Inflammatory macrophage treated with lipopolysaccharide for 4 hours (primary cell): Measurements from ENCODE around the gene WDR89.
"Not testable (repeated sequence)": the region's sequence is repeated elsewhere in the genome, so short reads cannot be mapped to it uniquely, and the experiment has no call there.

Experiments used
- DNase-seq: peaks from one replicate; pipeline ENCODE4 v3.0.0-alpha.2; 2020

The WDR89 gene, protein sequence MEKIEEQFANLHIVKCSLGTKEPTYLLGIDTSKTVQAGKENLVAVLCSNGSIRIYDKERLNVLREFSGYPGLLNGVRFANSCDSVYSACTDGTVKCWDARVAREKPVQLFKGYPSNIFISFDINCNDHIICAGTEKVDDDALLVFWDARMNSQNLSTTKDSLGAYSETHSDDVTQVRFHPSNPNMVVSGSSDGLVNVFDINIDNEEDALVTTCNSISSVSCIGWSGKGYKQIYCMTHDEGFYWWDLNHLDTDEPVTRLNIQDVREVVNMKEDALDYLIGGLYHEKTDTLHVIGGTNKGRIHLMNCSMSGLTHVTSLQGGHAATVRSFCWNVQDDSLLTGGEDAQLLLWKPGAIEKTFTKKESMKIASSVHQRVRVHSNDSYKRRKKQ

GRCh38 chr14:63641473-63642228 is at the start of gene WDR89:
Gene WDR89 (minus strand): TSS chr14:63641871. CDS start chr14:63599942, 41,929 bp downstream.
- DNase-seq: peak; percentile 99

DNA sequence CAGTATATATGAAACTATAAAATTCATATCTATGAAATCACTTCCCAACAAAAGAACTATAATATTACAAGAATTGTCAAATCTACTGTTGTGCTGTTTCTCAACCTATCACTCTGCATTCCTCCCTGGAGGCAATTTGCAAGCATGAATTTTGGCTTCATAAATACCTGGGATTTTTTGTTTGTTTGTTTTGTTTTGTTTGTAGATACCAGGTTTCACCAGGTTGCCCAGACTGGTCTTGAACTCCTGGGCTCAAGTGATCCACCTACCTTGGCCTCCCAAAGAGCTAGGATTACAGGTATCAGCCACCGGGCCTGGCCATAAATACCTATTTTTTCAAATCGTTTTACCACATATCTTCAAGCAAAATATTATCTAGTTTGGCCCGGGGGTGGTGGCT is 47.5 kb upstream of the WDR89 start:
- no peak for DNase-seq

GRCh38 chr14:63686926-63687325 is 45.3 kb upstream of the WDR89 start:
- DNase-seq: no peak

DNA sequence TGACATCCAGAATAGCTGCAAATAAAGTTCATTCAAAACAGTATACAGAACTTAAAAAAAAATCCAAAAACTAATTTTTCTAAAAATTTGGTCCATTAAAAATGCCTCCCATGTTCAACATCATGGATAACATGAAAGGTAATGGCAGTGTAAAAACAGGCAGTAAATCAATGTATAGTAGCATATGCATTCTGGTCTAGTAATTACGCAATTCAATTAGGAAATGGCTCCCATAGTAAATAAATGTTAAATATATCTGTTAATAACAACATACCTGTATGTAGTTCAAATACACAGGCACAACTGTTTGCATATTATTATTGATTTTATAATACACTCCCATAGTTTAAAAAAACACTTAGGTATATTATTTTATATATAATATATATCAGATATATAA is 43.7 kb upstream of the WDR89 start:
- no peak for DNase-seq

- no peak for DNase-seq
These were observed 41.3 kb upstream of the WDR89 start for GRCh38 chr14:63682727-63683593.

- DNase-seq: no peak
These were observed 36.9 kb upstream of the WDR89 start for GRCh38 chr14:63678536-63678935.

GRCh38 chr14:63677891-63678379 is 36.3 kb upstream of the WDR89 start:
- DNase-seq: no peak

GRCh38 chr14:63676615-63677014 is 34.9 kb upstream of the WDR89 start:
- no peak for DNase-seq

GRCh38 chr14:63673886-63674497 is 32.3 kb upstream of the WDR89 start:
- DNase-seq: no peak

DNA sequence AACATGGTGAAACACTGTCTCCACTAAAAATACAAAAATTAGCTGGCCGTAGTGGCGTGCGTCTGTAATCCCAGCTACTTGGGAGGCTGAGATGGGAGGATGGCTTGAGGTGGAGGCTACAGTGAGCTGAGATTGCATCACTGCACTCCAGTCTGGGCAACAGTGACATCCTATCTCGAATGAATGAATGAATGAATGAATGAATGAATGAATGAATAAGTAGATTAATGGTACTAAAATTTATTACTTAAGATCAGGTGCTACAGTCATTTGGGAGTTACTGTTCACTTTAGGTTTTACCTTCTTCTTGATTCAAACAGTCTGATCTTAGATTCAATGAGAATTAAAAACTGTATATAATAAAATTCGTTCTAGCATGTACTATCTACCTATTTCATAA is 31.6 kb upstream of the WDR89 start:
- no peak for DNase-seq

GRCh38 chr14:63672417-63673180 is 30.9 kb upstream of the WDR89 start:
- no peak for DNase-seq

GRCh38 chr14:63671987-63672386 is 30.3 kb upstream of the WDR89 start:
- DNase-seq: no peak

DNA sequence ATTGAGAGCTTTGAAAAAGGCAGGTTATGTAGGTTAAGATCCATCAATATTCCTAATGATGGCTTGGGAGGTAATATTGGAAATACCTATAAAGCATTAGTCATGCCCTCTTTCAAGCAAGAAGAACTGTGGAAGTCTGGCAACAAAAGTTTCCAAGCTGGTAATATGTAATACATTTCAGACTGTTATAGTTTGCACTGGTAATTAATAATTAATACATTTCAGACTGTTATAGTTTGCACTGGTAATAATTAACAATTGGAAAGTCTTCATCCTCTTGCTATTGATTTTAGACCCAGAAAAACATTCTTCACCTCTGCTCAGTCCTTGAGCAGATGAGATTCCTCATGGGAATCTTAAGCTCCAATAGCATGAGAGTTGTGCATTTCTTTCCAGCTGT is 29.0 kb upstream of the WDR89 start:
- no peak for DNase-seq

DNA sequence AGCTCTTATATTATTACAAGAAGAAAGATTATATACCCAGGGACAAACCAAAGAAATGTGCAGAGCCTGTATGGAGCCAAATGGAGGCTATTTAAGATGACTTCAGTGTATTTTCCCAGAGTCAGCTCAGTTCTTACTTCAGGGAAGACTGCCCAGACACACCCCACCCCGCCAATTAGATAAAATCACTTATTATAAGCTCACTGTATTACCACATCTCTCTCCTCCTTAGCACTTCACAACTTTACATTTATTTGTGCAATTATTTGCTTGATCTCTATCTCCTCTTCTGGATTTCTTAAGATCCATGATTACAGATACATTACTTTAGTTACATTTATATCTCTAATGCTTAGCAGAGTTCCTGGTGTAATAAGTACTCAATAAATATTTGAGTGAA is 24.7 kb upstream of the WDR89 start:
- DNase-seq: no peak

- no peak for DNase-seq
These were observed 22.0 kb upstream of the WDR89 start for GRCh38 chr14:63663428-63664341.

GRCh38 chr14:63662776-63663175 is 21.1 kb upstream of the WDR89 start:
- no peak for DNase-seq

DNA sequence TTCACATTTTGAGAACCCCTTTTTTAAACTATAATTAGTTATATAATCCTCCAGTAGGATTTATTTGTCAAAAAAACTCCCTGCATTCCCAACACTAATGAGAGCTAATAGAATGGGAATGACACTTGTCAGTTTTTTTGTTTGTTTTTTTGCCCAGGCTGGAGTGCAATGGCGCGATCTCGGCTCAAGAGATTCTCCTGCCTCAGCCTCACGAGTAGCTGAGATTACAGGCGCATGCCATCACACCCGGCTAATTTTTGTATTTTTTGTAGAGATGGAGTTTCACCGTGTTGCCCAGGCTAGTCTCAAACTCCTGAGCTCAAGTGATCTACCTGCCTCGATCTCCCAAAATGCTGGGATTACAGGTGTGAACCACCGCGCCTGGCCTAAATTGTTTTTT is 20.2 kb upstream of the WDR89 start:
- DNase-seq: not testable (repeated sequence)

- DNase-seq: no peak
These were observed 18.1 kb upstream of the WDR89 start for GRCh38 chr14:63659726-63660125.

DNA sequence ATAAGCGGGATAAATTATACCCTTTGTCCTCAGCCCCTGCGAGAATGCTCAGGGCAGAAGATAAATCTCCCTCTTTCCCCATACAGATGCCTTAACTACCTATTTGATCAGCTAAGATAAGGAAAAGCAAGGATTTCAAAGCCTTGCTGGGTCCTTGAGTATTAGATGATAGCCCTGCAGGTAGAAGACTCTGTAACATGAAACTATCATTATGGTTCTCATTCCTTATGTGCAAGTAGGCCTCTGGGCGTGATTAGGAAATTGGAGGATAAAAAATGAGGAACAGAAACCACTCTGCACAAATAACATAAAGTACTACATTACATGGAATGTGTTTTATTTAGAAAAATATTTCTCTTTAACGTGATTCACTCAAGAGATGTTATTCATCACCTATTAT is 14.5 kb upstream of the WDR89 start:
- peak; percentile 79 for DNase-seq

- no peak for DNase-seq
These were observed 13.3 kb upstream of the WDR89 start for GRCh38 chr14:63654936-63655335.

- DNase-seq: no peak
These were observed 12.7 kb upstream of the WDR89 start for GRCh38 chr14:63654346-63654745.
